GM12878 (cell line): ENCODE results near the gene LONRF2. TPM values are rescaled to one million over a fixed set of nuclear protein-coding genes. Genes with fewer than 3 reads are reported as not detected.

ENCODE experiments used
- ATAC-seq: fragments of 200-7000 bp; cut with Tn5 transposase; 3 replicates; pipeline ENCODE4 v1.9.1; 2020; ENCODE audit warnings: mild to moderate bottlenecking, moderate library complexity
- BruUV-seq: library from RNA; stranded (reverse); fragments of 400-500 nt; replicated peaks from 2 replicates; lab custom pipeline; 2021; lab: Mats Ljungman, UMichigan
- CTCF ChIA-PET: fragments of 300-600 bp; sonication (Branson Sonifier 250); formaldehyde crosslinking; extraction: SDS; loops from one replicate; lab custom pipeline; 2021; ENCODE audit warnings: inconsistent platforms; lab: Yijun Ruan, JAX
- POLR2A ChIA-PET: fragments of 350-600 bp; formaldehyde crosslinking; extraction: SDS; loops from one replicate; lab custom pipeline; 2021; ENCODE audit warnings: inconsistent platforms; lab: Charles Lee
- RAD21 ChIA-PET: fragments of 300-600 bp; sonication (Branson Sonifier 250); formaldehyde crosslinking; loops from one replicate; lab custom pipeline; 2023; ENCODE audit warnings: antibody characterized with exemption; ENCODE audit not compliant: unreplicated experiment; lab: Charles Lee
- SMC1A ChIA-PET: fragments of 300-600 bp; sonication (Branson Sonifier 250); formaldehyde crosslinking; loops from one replicate; lab custom pipeline; 2023; ENCODE audit not compliant: unreplicated experiment, uncharacterized antibody; lab: Charles Lee
- DNase-seq: peaks from one replicate; pipeline ENCODE4 v3.0.0-alpha.2; 2011; ENCODE audit warnings: low read depth, low spot score
- FAIRE-seq: peaks from 3 replicates; lab custom pipeline; 2011; peaks lifted over from hg19 to GRCh38; lab: Jason Lieb, UNC
- H2AFZ ChIP-seq: 2 replicates; pipeline ENCODE4 v1.6.0; 2011; ENCODE audit warnings: low read depth, low read length, control low read depth; ENCODE audit not compliant: control insufficient read depth
- H3K27ac ChIP-seq: 2 replicates; pipeline ENCODE4 v1.5.1; 2011; ENCODE audit warnings: control low read depth; ENCODE audit not compliant: control insufficient read depth, insufficient read depth
- H3K27me3 ChIP-seq, 2 experiments: replicated peaks in 1 of 2; 2 replicates each; pipeline versions ENCODE4 v1.6.0 to v1.6.1; 2011; ENCODE audit warnings: low read length in 1 of 2; ENCODE audit not compliant: control insufficient read depth in 2 of 2, insufficient read depth in 2 of 2
- H3K36me3 ChIP-seq, 2 experiments: 2 replicates each; pipeline ENCODE4 v1.5.1; 2011; ENCODE audit warnings: low read length in 1 of 2; ENCODE audit not compliant: control insufficient read depth in 2 of 2, insufficient read depth in 2 of 2
- H3K4me1 ChIP-seq: 2 replicates; pipeline ENCODE4 v1.6.1; 2011; ENCODE audit warnings: mild to moderate bottlenecking, low read length, moderate library complexity, mixed read lengths; ENCODE audit not compliant: control insufficient read depth, insufficient read depth
- H3K4me2 ChIP-seq: 2 replicates; pipeline ENCODE4 v1.6.0; 2011; ENCODE audit warnings: control low read depth; ENCODE audit not compliant: control insufficient read depth, insufficient read depth
- H3K4me3 ChIP-seq: fragments of 200-600 bp; sonication (generic); 2 replicates; pipeline ENCODE4 v1.5.1; 2016
- H3K79me2 ChIP-seq: 2 replicates; pipeline ENCODE4 v1.6.0; 2011; ENCODE audit warnings: low read length; ENCODE audit not compliant: control insufficient read depth, insufficient read depth
- H3K9ac ChIP-seq: 2 replicates; pipeline ENCODE4 v1.8.0; 2011; ENCODE audit warnings: low read length, control low read depth, mixed read lengths; ENCODE audit not compliant: control insufficient read depth, insufficient read depth
- H3K9me3 ChIP-seq: replicated peaks from 3 replicates; pipeline ENCODE4 v1.5.1; 2011; ENCODE audit warnings: mild to moderate bottlenecking, low read length; ENCODE audit not compliant: control insufficient read depth, insufficient read depth
- H4K20me1 ChIP-seq: 2 replicates; pipeline ENCODE4 v1.6.0; 2011; ENCODE audit not compliant: control insufficient read depth, insufficient read depth
- CUX1 ChIP-seq: IDR thresholded peaks from 2 replicates; pipeline ENCODE4 v1.6.1; 2012; ENCODE audit warnings: improper control_type of control experiment, low read depth, low read length; ENCODE audit not compliant: insufficient replicate concordance
- WGBS: methylation state at CpG from one replicate; pipeline ENCODE4 v1.1.6; 2016; ENCODE audit warnings: low lambda C conversion rate; ENCODE audit not compliant: insufficient replicate concordance, insufficient coverage; ENCODE audit errors: missing lambda C conversion rate; 5-methylcytosine and 5-hydroxymethylcytosine counted together
- in situ Hi-C: fragments of 300-500 bp; cut with MboI; formaldehyde crosslinking; loops from 9 replicates; pipeline ENCODE4 v1.14.3; 2018; ENCODE audit warnings: mixed read lengths
- intact Hi-C: fragments of 100-400 bp; cut with micrococcal nuclease; formaldehyde crosslinking; loops from one replicate; pipeline ENCODE4 v1.14.2; 2022; ENCODE audit not compliant: unreplicated experiment
- polyA plus RNA-seq, 11 experiments: library from polyadenylated mRNA; depleted of rRNA in 4 of 11; unstranded in 6 of 11; stranded (reverse) in 5 of 11; fragments of >200 nt; fragmentation: Nextera tagmentation in 4 of 11; fragmentation: Illumina TruSeq in 1 of 11; extraction: Ambion mirVana in 4 of 11; extraction: Trizol in 1 of 11; gene quantifications; 1 replicate in 1 of 11; 2 replicates in 10 of 11; pipeline versions ENCODE4 v1.2.1 to v1.2.3, GENCODE V29; 2011 to 2016; ENCODE audit warnings: inconsistent platforms in 2 of 11, missing spikeins in 2 of 11, low read depth in 1 of 11
- total RNA-seq, 4 experiments: library from RNA; depleted of rRNA in 3 of 4; stranded (reverse); fragments of >200 nt in 3 of 4; fragmentation: Illumina TruSeq in 1 of 4; extraction: Trizol in 1 of 4; gene quantifications; 2 replicates each; pipeline versions ENCODE4 v1.2.1 to v1.2.3, GENCODE V29; 2013 to 2021

Gene LONRF2
- total and polyA plus RNA-seq, 10 of the 15 experiments (the other 5 are each of a cell fraction or from before 2014, with no cell fraction given) = under 0.01 to 0.04 (median 0.01) TPM; not detected in 4

- 34% methylated on average over 8 of the region's 8 CpGs for WGBS
- Histone ChIP-seq H4K20me1 (no peaks in the 10 kb centered on the region), H3K9ac (no peak overlapping the region), H3K27ac (no peak overlapping the region), H3K4me1 (no peaks in the 10 kb centered on the region), H2AFZ (no peak overlapping the region), H3K79me2 (no peaks in the 10 kb centered on the region), H3K9me3 (no peaks in the 10 kb centered on the region), H3K4me3 (no peak overlapping the region), H3K27me3 (no peaks in the 10 kb centered on the region; a peak in 1 of 4 replicates), H3K4me2 (no peak overlapping the region), H3K36me3 (no peaks in the 10 kb centered on the region)
- DNase-seq (no peak), ATAC-seq (no peak), FAIRE-seq (no peak)
- in situ Hi-C loops = loop anchor here (5.0 to 10.0 kb wide), 2 partner anchors 118 to 721 kb away; no protein-coding TSS in a partner anchor
- BruUV-seq = no TSS peak
- intact Hi-C loops = loop anchor here (5.0 to 10.0 kb wide), 5 partner anchors 178 to 723 kb away; partner anchors contain the start of gene PDCL3
- RAD21 ChIA-PET = interaction anchor here (1.1 to 6.4 kb wide), 3 partner anchors 112 to 120 kb away, joined by 3 to 75 read pairs (median 6); no protein-coding TSS in a partner anchor
- POLR2A ChIA-PET = no interaction called here
- no peak for TF ChIP-seq CUX1
- SMC1A ChIA-PET = interaction anchor here (1.1 to 7.7 kb wide), 4 partner anchors 118 to 704 kb away, joined by 3 to 89 read pairs (median 11); no protein-coding TSS in a partner anchor
- CTCF ChIA-PET = interaction anchor here (1.1 to 6.7 kb wide), 6 partner anchors 11 to 340 kb away, joined by 3 to 156 read pairs (median 8); partner anchors contain the start of gene PDCL3
Observed at GRCh38 chr2:100264121-100264520, 58.2 kb downstream of the LONRF2 start.
